HG03064 (cell line): ENCODE results near the gene EBPL.
"Not testable (repeated sequence)": the region's sequence is repeated elsewhere in the genome, so short reads cannot be mapped to it uniquely, and the experiment has no call there.

Source experiments
- ATAC-seq: cut with Tn5 transposase; IDR thresholded peaks from one replicate; pipeline ENCODE4 v1.9.1; 2021; ENCODE audit warnings: low read depth; ENCODE audit not compliant: unreplicated experiment

The EBPL gene

GRCh38 chr13:49638030-49638743 lies 53.1 kb downstream of the EBPL start:
- no peak for ATAC-seq

- ATAC-seq, result no peak
These were observed 54.6 kb downstream of the EBPL start for GRCh38 chr13:49636705-49637104.

GRCh38 chr13:49635599-49636433 lies 55.5 kb downstream of the EBPL start:
- ATAC-seq, result no peak

GRCh38 chr13:49633710-49634109 lies 57.6 kb downstream of the EBPL start:
- ATAC-seq, result no peak

GRCh38 chr13:49632156-49632555 lies 59.1 kb downstream of the EBPL start:
- no peak for ATAC-seq

GRCh38 chr13:49630580-49630979 lies 60.7 kb downstream of the EBPL start:
- ATAC-seq, result no peak

- ATAC-seq, result no peak
These were observed 61.3 kb downstream of the EBPL start for GRCh38 chr13:49629947-49630346.

- no peak for ATAC-seq
These were observed 61.9 kb downstream of the EBPL start for GRCh38 chr13:49629196-49629938.

- peak; percentile 93 for ATAC-seq
These were observed 63.2 kb downstream of the EBPL start, which contains the start of gene ARL11 for GRCh38 chr13:49627831-49628652. Gene ARL11 (plus strand): TSS chr13:49628507. CDS start chr13:49630448, 1,941 bp downstream.

- ATAC-seq, result no peak
These were observed 65.8 kb downstream of the EBPL start for GRCh38 chr13:49625392-49626079.

GRCh38 chr13:49624229-49624628 lies 67.1 kb downstream of the EBPL start:
- ATAC-seq, result no peak

GRCh38 chr13:49622174-49622946 lies 68.9 kb downstream of the EBPL start:
- no peak for ATAC-seq

GRCh38 chr13:49620170-49620621 lies 71.1 kb downstream of the EBPL start:
- no peak for ATAC-seq

- no peak for ATAC-seq
These were observed 74.6 kb downstream of the EBPL start for GRCh38 chr13:49616676-49617065.

- ATAC-seq, result no peak
These were observed 75.2 kb downstream of the EBPL start for GRCh38 chr13:49615836-49616675.

GRCh38 chr13:49612042-49612441 lies 79.2 kb downstream of the EBPL start:
- ATAC-seq, result not testable (repeated sequence)
